K562 (cell line): ENCODE results near the gene KRT4. TPM values are rescaled to one million over a fixed set of nuclear protein-coding genes. Genes with fewer than 3 reads are reported as not detected.

ENCODE experiments used
- ATAC-seq: fragments of 200-7000 bp; cut with Tn5 transposase; 3 replicates; pipeline ENCODE4 v1.9.1; 2020; ENCODE audit warnings: moderate library complexity
- BruUV-seq: library from RNA; stranded (reverse); fragments of 400-500 nt; replicated peaks from 2 replicates; lab custom pipeline; 2021; lab: Mats Ljungman, UMichigan
- CTCF ChIA-PET: fragments of 300-600 bp; formaldehyde crosslinking; extraction: SDS; loops from one replicate; lab custom pipeline; 2021; ENCODE audit warnings: low intra/inter-chr PET ratio; lab: Yijun Ruan, JAX
- POLR2A ChIA-PET: fragments of 300-600, 350-650 bp; sonication (Branson Sonifier 250); formaldehyde crosslinking; extraction: SDS; loops from one replicate; lab custom pipeline; 2021; ENCODE audit warnings: antibody characterized with exemption, inconsistent platforms; lab: Yijun Ruan, JAX
- DNase-seq, 4 experiments: peaks; one replicate each; pipeline versions ENCODE4 v3.0.0 to v3.0.0-alpha.2; 2011 to 2018; ENCODE audit warnings: low spot score in 3 of 4, mixed read lengths in 3 of 4; ENCODE audit errors: extremely low read depth in 1 of 4
- FAIRE-seq: peaks from 2 replicates; lab custom pipeline; 2011; peaks lifted over from hg19 to GRCh38; lab: Jason Lieb, UNC
- H2AFZ ChIP-seq: 2 replicates; pipeline ENCODE4 v1.6.0; 2011; ENCODE audit warnings: low read depth, low read length, control low read depth, inconsistent platforms
- H3K27ac ChIP-seq: fragments of 200-600 bp; 3 replicates; pipeline ENCODE4 v1.8.0; 2011; ENCODE audit warnings: low read depth, mild to moderate bottlenecking, control low read depth, inconsistent platforms, low read length, moderate library complexity, mixed read lengths; ENCODE audit errors: extremely low read depth
- H3K27me3 ChIP-seq, 2 experiments: fragments of 300-600 bp in 1 of 2; 2 replicates in 1 of 2; 3 replicates in 1 of 2; pipeline versions ENCODE4 v1.6.0 to v1.8.0; 2011; ENCODE audit warnings: inconsistent platforms in 2 of 2, low read length in 2 of 2, mild to moderate bottlenecking in 1 of 2, mixed read lengths in 1 of 2, moderate library complexity in 1 of 2; ENCODE audit not compliant: control insufficient read depth in 2 of 2, insufficient read depth in 2 of 2
- H3K36me3 ChIP-seq: fragments of 300-600 bp; 3 replicates; pipeline ENCODE4 v1.8.0; 2011; ENCODE audit warnings: mild to moderate bottlenecking, low read length, inconsistent platforms; ENCODE audit not compliant: control insufficient read depth, insufficient read depth
- H3K4me1 ChIP-seq, 2 experiments: fragments of 200-600 bp in 1 of 2; replicated peaks in 1 of 2; 2 replicates in 1 of 2; 3 replicates in 1 of 2; pipeline versions ENCODE4 v1.5.1 to v1.8.0; 2011; ENCODE audit warnings: inconsistent platforms in 2 of 2, low read length in 2 of 2, mild to moderate bottlenecking in 1 of 2, mixed read lengths in 1 of 2, moderate library complexity in 1 of 2; ENCODE audit not compliant: control insufficient read depth in 2 of 2, insufficient read depth in 2 of 2
- H3K4me2 ChIP-seq: 2 replicates; pipeline ENCODE4 v1.6.1; 2011; ENCODE audit warnings: low read length, control low read depth, inconsistent platforms, mixed read lengths; ENCODE audit not compliant: insufficient read depth
- H3K4me3 ChIP-seq: fragments of 200-600 bp; sonication (generic), shearing (Covaris generic); 2 replicates; pipeline ENCODE4 v1.5.1; 2016; ENCODE audit warnings: control low read depth, inconsistent platforms
- H3K79me2 ChIP-seq: fragments of 200-600 bp; 3 replicates; pipeline ENCODE4 v1.8.0; 2011; ENCODE audit warnings: low read length, inconsistent platforms; ENCODE audit not compliant: control insufficient read depth, insufficient read depth
- H3K9ac ChIP-seq, 2 experiments: 2 replicates each; pipeline versions ENCODE4 v1.6.0 to v1.6.1; 2011; ENCODE audit warnings: low read depth in 2 of 2, low read length in 2 of 2, control low read depth in 1 of 2, inconsistent platforms in 1 of 2, mild to moderate bottlenecking in 1 of 2, mixed read lengths in 1 of 2; ENCODE audit not compliant: insufficient read depth in 1 of 2
- H3K9me1 ChIP-seq: one replicate; pipeline ENCODE4 v1.6.0; 2011; ENCODE audit warnings: inconsistent platforms, mild to moderate bottlenecking, low read length, moderate library complexity; ENCODE audit not compliant: control insufficient read depth, insufficient read depth
- H3K9me3 ChIP-seq: replicated peaks from 2 replicates; pipeline ENCODE4 v1.5.1; 2011; ENCODE audit warnings: low read depth, low read length, inconsistent platforms; ENCODE audit not compliant: control insufficient read depth, insufficient read depth
- H4K20me1 ChIP-seq: replicated peaks from 2 replicates; pipeline ENCODE4 v1.6.1; 2011; ENCODE audit warnings: low read length, inconsistent platforms, mixed read lengths; ENCODE audit not compliant: control insufficient read depth, insufficient read depth
- CHAMP1 ChIP-seq: fragments of 450-650 bp; IDR thresholded peaks from 2 replicates; pipeline ENCODE4 v1.6.1; 2016; ENCODE audit warnings: mild to moderate bottlenecking
- KLF1 ChIP-seq: fragments of 450-650 bp; IDR thresholded peaks from 2 replicates; pipeline ENCODE4 v1.6.1; 2016; ENCODE audit warnings: missing genetic modification characterization, missing compliant biosample characterization
- MTA3 ChIP-seq: fragments of 450-650 bp; formaldehyde crosslinking; IDR thresholded peaks from 2 replicates; pipeline ENCODE4 v1.6.1; 2017; ENCODE audit warnings: mild to moderate bottlenecking, borderline replicate concordance
- NEUROD1 ChIP-seq: fragments of 150-350 bp; IDR thresholded peaks from 2 replicates; pipeline ENCODE4 v1.6.1; 2014; ENCODE audit warnings: borderline replicate concordance, low read length, low read depth; ENCODE audit not compliant: partially characterized antibody
- NONO ChIP-seq, 2 experiments: fragments of 200-400 bp in 1 of 2; fragments of 450-650 bp in 1 of 2; formaldehyde crosslinking in 1 of 2; IDR thresholded peaks; 2 replicates each; pipeline ENCODE4 v1.6.1; 2017; ENCODE audit warnings: low read depth in 2 of 2, mild to moderate bottlenecking in 2 of 2, moderate library complexity in 2 of 2, low read length in 1 of 2
- SMARCC2 ChIP-seq: fragments of 450-650 bp; IDR thresholded peaks from 2 replicates; pipeline ENCODE4 v1.6.1; 2017; ENCODE audit warnings: antibody characterized with exemption, moderate library complexity, mild to moderate bottlenecking, low read depth
- TAF1 ChIP-seq: IDR thresholded peaks from 2 replicates; pipeline ENCODE4 v1.6.1; 2011; ENCODE audit warnings: mild to moderate bottlenecking, low read length, moderate library complexity; ENCODE audit not compliant: insufficient read depth, control insufficient read depth, severe bottlenecking; ENCODE audit errors: extremely low read depth
- ZNF23 ChIP-seq: fragments of 250-450 bp; sonication (Bioruptor Pico); IDR thresholded peaks from 2 replicates; pipeline ENCODE4 v1.4.0; 2020; ENCODE audit warnings: mild to moderate bottlenecking
- WGBS: fragments of 100-300 bp; shearing (Covaris generic); methylation state at CpG from one replicate; pipeline ENCODE4 v1.1.6; 2016; ENCODE audit warnings: low coverage, mixed read lengths; ENCODE audit not compliant: insufficient coverage; ENCODE audit errors: missing lambda C conversion rate; 5-methylcytosine and 5-hydroxymethylcytosine counted together
- in situ Hi-C: fragments of 300-500 bp; cut with MboI; formaldehyde crosslinking; loops from 4 replicates; pipeline ENCODE4 v1.15.0; 2018; ENCODE audit warnings: inconsistent platforms, mixed read lengths
- intact Hi-C: fragments of 100-400 bp; cut with micrococcal nuclease; formaldehyde crosslinking; loops from 2 replicates; pipeline ENCODE4 v1.14.2; 2022
- polyA plus RNA-seq, 8 experiments: library from polyadenylated mRNA; depleted of rRNA in 4 of 8; stranded (reverse) in 5 of 8; unstranded in 3 of 8; fragments of >200 nt; fragmentation: Nextera tagmentation in 2 of 8; fragmentation: Illumina TruSeq in 1 of 8; extraction: Ambion mirVana in 2 of 8; extraction: Trizol in 1 of 8; gene quantifications; 2 replicates each; pipeline versions ENCODE4 v1.2.1 to v1.2.3, GENCODE V29; 2011 to 2014; ENCODE audit warnings: inconsistent platforms in 1 of 8, missing spikeins in 1 of 8
- total RNA-seq, 7 experiments: library from RNA; depleted of rRNA in 6 of 7; stranded (reverse); fragments of >200 nt in 6 of 7; fragmentation: Illumina TruSeq in 2 of 7; extraction: Trizol in 2 of 7; gene quantifications; 2 replicates each; pipeline versions ENCODE4 v1.2.1 to v1.2.3, GENCODE V29; 2011 to 2021; ENCODE audit warnings: low replicate concordance in 1 of 7

KRT4 gene
- total and polyA plus RNA-seq, 9 of the 15 experiments (the other 6 are each of a cell fraction or from before 2014, with no cell fraction given) = not detected

GRCh38 chr12:52791271-52792184, 22.4 kb downstream of the KRT4 start:
- POLR2A ChIA-PET = interaction anchor here (0.6 to 0.9 kb wide), 2 partner anchors 16 to 204 kb away, joined by 3 to 4 read pairs; no protein-coding TSS in a partner anchor
- no peak overlapping the region for H3K4me3 ChIP-seq

More at GRCh38 chr12:52791271-52792184, 22.4 kb downstream of the KRT4 start:
- Histone ChIP-seq H3K9ac (no peak overlapping the region), H3K27ac (no peak overlapping the region), H3K4me1 (peaks cover 21 to 34% of the 10 kb centered on the region in 2 experiments; a peak in 4 of 5 replicates), H2AFZ (no peak overlapping the region), H3K27me3 (peaks cover 0 to 9% of the 10 kb centered on the region in 2 experiments; a peak in 1 of 5 replicates), H3K9me1 (no peaks in the 10 kb centered on the region), H3K4me2 (no peak overlapping the region), H3K79me2 (no peaks in the 10 kb centered on the region), H3K36me3 (no peaks in the 10 kb centered on the region), H3K9me3 (no peaks in the 10 kb centered on the region), H4K20me1 (no peaks in the 10 kb centered on the region)
- WGBS = 72% methylated on average over 12 of the region's 12 CpGs
- ATAC-seq (no peak), FAIRE-seq (no peak), DNase-seq (no peak)
- TF ChIP-seq TAF1 = no peak
- TF ChIP-seq NEUROD1 = no peak
- TF ChIP-seq SMARCC2 = no peak
- no peak for TF ChIP-seq ZNF23 (CRISPR knock-in tag)
- TF ChIP-seq KLF1 (tag) = no peak
- no peak for TF ChIP-seq CHAMP1
- no peak for TF ChIP-seq MTA3
- TF ChIP-seq NONO (IDR thresholded peaks at IDR 0.05; ENCODE audit: low read depth in 2 of 2, low read length in 1 of 2) = no peak
- intact Hi-C loops (no loop called here), in situ Hi-C loops (no loop called here)
- CTCF ChIA-PET = no interaction called here
- no TSS peak for BruUV-seq
